ENCODE measurements around the gene MBNL1. TPM values are rescaled to one million over a fixed set of nuclear protein-coding genes. Genes with fewer than 3 reads are reported as not detected.
A peak's percentile ranks its signal among the peaks of the same experiment; 100 is the strongest.

MBNL1 gene
- total RNA-seq, 2 donors from 2014 or later = 299 to 323 TPM

DNA sequence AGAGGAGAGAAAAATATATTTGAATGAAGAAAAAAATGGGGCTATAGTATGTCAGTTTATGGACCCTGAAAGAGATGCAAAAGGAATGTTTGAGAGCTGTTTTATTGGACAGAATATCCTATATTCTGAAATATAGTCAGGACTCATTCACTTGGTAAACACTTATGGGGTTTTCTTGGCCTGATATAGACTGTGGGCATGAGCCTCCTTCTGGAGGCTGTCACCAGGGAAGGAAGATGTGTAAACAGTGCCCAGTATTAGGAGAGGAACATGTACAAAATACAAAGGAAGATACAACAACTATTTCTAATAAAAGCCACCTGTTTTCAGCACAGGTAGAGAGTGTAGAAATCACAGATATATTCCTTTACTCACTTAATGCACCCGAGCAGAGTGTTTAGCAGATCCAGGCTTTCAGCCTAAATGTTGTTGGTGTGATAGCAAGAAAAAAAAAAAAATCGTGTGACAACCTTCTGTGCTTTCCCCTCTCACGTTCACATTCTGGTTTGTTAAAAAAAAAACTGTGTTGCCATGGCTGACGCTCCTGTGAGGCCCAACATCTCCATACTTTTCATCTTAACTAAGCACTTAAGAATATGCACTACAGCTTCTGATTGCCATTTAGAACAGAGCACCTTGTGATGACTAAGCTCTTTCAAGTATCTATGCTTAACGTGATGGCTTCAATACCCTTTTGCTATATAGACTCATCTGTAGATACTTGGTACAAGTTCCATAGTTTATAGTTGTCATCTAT lies 134.1 kb downstream of the MBNL1 start:
- DNase-seq (peak in 1 of 2 donors; percentile 24), ATAC-seq (replicated peaks in 1 of 2) (peak; percentile 89 to 95)
- H3K4me3 Mint-ChIP-seq = peak overlapping the region; percentile 14 to 75
- peak overlapping the region; percentile 97 for H3K27ac Mint-ChIP-seq
- H3K36me3 Mint-ChIP-seq (ENCODE audit: insufficient read depth in 2 of 2) = peaks cover 0 to 13% of the 10 kb centered on the region in 2 donors
- H3K27me3 Mint-ChIP-seq (ENCODE audit: low read depth) = no peaks in the 10 kb centered on the region
- peaks cover 87% of the 10 kb centered on the region for H3K4me1 Mint-ChIP-seq (ENCODE audit: low read depth)
- no peaks in the 10 kb centered on the region for H3K9me3 Mint-ChIP-seq

DNA sequence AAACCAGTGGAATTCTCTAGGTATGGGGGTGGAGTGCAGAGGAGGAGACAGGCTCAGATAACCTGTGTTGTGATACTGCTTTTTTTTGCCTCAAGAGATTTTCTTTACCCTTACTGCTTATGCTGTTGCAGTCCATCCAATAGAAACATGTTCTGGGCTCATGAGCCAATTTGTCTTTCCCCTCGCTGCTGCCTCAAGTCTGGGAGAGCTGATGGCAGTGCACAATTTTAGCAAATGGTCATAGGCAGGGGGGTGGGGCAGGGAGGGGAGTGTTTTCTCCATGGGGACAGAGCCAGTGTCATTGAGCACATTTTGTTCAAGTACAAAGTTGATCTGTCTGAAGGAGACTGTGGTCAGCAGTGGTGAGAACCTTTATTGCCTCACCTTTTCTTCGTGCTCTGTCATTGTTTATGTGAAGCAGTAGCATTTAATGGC lies 134.9 kb downstream of the MBNL1 start:
- Mint-ChIP-seq H3K4me1 (ENCODE audit: low read depth) (peaks cover 85% of the 10 kb centered on the region), H3K27ac (peak overlapping the region; percentile 97), H3K4me3 (peak overlapping the region in 1 of 2 donors; percentile 75), H3K36me3 (ENCODE audit: insufficient read depth in 2 of 2) (peaks cover 0 to 13% of the 10 kb centered on the region in 2 donors), H3K9me3 (no peaks in the 10 kb centered on the region), H3K27me3 (ENCODE audit: low read depth) (no peaks in the 10 kb centered on the region)
- ATAC-seq (replicated peaks in 1 of 2) (no peak), DNase-seq (no peak)

DNA sequence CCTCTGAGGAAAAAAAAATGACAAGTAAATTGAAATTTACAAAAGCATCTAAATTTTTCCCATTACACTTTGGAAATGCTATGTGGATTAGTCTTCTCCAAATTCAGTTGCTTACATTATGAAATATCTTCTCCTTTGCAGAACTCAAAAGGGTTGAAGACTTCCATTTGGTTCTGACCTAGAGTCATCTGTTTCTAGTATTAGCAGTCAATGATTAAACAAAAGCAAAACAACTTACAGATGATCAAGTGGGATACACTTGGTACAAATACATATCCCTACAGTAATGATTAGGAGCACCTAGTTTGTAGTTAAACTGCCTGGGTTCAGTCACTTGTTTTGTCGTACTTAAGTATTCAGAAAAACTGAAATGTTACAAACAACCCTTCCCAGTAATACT lies 136.2 kb downstream of the MBNL1 start:
- H3K4me1 Mint-ChIP-seq (ENCODE audit: low read depth) = peaks cover 75% of the 10 kb centered on the region
- DNase-seq (no peak), ATAC-seq (replicated peaks in 1 of 2) (no peak)
- no peak overlapping the region for H3K27ac Mint-ChIP-seq
- no peaks in the 10 kb centered on the region for H3K27me3 Mint-ChIP-seq (ENCODE audit: low read depth)
- no peak overlapping the region for H3K4me3 Mint-ChIP-seq
- H3K9me3 Mint-ChIP-seq = no peaks in the 10 kb centered on the region
- peaks cover 0 to 9% of the 10 kb centered on the region in 2 donors for H3K36me3 Mint-ChIP-seq (ENCODE audit: insufficient read depth in 2 of 2)

DNA sequence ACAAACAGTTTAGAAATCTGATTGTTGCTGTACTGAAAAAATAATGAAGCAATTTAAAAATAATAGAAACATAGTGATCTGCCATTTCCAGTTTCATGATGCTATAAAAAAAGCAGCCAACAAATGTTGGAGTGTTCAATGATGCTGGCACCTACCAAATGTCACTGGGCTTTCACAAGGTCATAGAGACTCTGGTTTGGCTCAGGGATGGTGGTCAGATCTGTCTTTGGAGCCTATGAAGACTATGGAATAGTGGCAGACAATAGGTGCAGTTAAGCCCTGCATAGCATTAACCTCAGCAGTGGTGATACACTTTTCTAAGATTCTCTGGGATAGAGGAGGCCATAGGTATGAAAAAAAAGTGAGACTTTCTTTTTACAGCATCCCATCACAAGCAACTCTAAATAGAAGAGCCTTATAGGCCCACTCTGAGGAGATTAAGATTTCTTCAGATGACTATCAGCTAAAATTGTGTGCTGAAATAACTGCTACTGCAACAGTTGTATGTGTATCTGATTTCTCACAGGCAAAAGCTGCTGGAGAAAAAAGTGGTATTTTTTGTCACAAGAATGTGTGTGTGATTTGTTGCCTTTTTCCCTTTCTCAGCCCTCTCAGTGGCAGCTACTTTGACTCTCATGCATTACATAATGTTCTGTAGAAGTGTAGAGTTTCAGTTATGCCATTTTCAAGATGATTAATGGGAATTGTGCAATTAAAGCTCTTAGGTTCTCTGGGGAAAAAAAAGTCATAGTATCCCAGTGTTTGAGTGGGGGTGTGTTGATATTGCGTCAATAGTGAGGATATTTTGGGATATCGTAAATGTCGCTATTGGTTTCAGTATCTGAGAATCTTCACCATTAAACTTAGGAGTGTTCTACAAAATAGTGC lies 137.4 kb downstream of the MBNL1 start:
- H3K27ac Mint-ChIP-seq = peak overlapping the region; percentile 4
- peaks cover 75% of the 10 kb centered on the region for H3K4me1 Mint-ChIP-seq (ENCODE audit: low read depth)

DNA sequence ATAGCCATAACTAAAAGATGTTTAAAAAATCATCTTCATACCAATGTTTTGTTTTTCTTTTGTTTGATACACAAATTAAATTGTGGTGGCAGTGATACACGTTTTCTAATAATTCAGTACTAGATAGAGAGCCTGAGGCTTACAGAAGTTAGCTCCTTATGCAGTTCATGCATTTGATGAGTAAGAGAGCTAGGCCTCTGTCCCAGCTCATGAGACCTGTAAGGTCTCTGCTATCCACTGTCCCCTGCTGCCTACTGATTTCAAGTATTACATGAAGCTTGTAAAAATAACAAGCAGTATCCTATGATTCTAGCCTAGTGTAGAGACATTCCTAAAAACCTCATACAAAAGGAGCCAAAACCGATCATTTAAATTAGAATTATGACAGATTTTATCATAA lies 144.5 kb downstream of the MBNL1 start:
- no peak for ATAC-seq (replicated peaks in 1 of 2)
- DNase-seq = no peak
- Mint-ChIP-seq H3K27ac (peak overlapping the region; percentile 80), H3K27me3 (ENCODE audit: low read depth) (no peaks in the 10 kb centered on the region), H3K4me3 (no peak overlapping the region), H3K36me3 (ENCODE audit: insufficient read depth in 2 of 2) (peaks cover 4 to 29% of the 10 kb centered on the region in 2 donors), H3K9me3 (no peaks in the 10 kb centered on the region), H3K4me1 (ENCODE audit: low read depth) (peaks cover 53% of the 10 kb centered on the region)

More for the DNA sequence above, 137.4 kb downstream of the MBNL1 start:
- ATAC-seq (replicated peaks in 1 of 2) (no peak), DNase-seq (no peak)
- Mint-ChIP-seq H3K36me3 (ENCODE audit: insufficient read depth in 2 of 2) (peaks cover 0 to 9% of the 10 kb centered on the region in 2 donors), H3K27me3 (ENCODE audit: low read depth) (no peaks in the 10 kb centered on the region), H3K9me3 (no peaks in the 10 kb centered on the region), H3K4me3 (no peak overlapping the region)

DNA sequence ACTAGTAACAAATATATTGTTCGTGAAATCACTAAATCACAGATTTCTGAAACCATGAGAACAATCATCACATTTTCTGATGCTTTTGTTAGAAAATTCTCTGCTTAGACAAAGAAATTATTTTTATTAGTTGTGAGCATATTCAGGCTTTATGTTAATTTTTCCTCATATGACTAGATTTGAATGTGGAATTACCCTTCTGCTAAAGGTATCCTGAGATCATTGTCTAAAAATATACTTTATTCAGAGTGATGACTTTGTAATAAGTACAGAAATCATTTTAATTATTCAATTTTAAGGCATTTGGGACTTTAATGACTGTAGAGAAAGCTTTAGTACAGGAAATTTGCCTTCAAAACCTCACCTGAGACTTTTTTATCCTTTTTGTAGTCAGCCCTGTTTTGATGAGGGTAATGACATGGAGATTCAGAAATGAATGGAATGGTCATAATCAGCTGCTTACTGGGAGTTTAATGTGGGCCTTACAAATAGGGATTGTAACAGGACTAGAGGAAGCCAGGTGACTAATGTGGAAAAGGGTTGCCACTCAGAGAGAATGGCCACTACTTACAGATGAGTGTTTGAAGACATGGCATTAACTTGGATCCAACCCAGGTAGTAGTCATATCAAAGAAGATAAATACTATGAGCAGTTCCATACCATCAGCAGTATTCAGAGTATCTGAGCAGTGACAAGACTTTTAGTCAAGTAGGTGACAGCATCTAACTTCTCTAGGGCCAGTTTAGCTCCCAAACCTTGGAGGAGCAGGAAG lies 148.3 kb downstream of the MBNL1 start:
- no peak overlapping the region for H3K4me3 Mint-ChIP-seq
- peaks cover 21 to 58% of the 10 kb centered on the region in 2 donors for H3K36me3 Mint-ChIP-seq (ENCODE audit: insufficient read depth in 2 of 2)
- no peak for DNase-seq
- no peaks in the 10 kb centered on the region for H3K27me3 Mint-ChIP-seq (ENCODE audit: low read depth)
- ATAC-seq (replicated peaks in 1 of 2) = peak; percentile 20 to 37
- peaks cover 2 to 7% of the 10 kb centered on the region in 2 donors for H3K9me3 Mint-ChIP-seq
- peak overlapping the region; percentile 81 for H3K27ac Mint-ChIP-seq
- peaks cover 64% of the 10 kb centered on the region for H3K4me1 Mint-ChIP-seq (ENCODE audit: low read depth)

DNA sequence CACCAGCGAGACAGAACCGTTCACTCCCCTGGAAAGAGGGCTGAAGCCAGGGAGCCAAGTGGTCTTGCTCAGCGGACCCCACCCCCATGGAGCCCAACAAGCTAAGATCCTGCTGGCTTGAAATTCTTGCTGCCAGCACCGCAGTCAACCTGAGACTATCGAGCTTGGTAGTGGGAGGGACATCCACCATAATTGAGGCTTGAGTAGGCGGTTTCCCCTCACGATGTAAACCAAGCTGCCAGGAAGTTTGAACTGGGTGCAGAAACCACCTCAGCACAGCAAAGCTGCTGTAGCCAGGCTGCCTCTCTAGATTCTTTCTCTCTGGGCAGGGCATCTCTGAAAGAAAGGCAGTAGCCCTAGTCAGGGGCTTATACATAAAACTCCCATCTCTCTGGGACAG lies 151.0 kb downstream of the MBNL1 start:
- peaks cover 80% of the 10 kb centered on the region for H3K4me1 Mint-ChIP-seq (ENCODE audit: low read depth)
- H3K9me3 Mint-ChIP-seq = peaks cover 11 to 22% of the 10 kb centered on the region in 2 donors
- DNase-seq (peak; percentile 48 to 56), ATAC-seq (replicated peaks in 1 of 2) (peak; percentile 92 to 95)
- peak overlapping the region; percentile 86 for H3K27ac Mint-ChIP-seq
- peak overlapping the region; percentile 14 to 43 for H3K4me3 Mint-ChIP-seq
- H3K27me3 Mint-ChIP-seq (ENCODE audit: low read depth) = no peaks in the 10 kb centered on the region
- peaks cover 33 to 77% of the 10 kb centered on the region in 2 donors for H3K36me3 Mint-ChIP-seq (ENCODE audit: insufficient read depth in 2 of 2)

DNA sequence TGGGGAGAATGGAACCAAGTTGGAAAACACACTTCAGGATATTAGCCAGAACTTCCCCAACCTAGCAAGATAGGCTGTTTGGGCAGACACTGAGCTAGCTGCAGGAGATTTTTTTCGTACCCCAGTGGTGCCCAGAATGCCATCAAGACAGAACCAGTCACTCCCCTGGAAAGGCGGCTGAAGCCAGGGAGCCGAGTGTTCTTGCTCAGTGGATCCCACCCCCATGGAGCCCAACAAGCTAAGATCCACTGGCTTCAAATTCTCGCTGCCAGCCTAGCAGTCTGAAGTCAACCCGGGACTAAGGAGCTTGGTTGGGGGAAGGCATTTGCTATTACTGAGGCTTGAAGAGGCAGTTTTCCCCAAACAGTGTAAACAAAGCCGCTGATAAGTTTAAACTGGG lies 152.4 kb downstream of the MBNL1 start:
- DNase-seq (no peak), ATAC-seq (replicated peaks in 1 of 2) (no peak)
- H3K36me3 Mint-ChIP-seq (ENCODE audit: insufficient read depth in 2 of 2) = peaks cover 35 to 74% of the 10 kb centered on the region in 2 donors
- H3K4me1 Mint-ChIP-seq (ENCODE audit: low read depth) = peaks cover 89% of the 10 kb centered on the region
- H3K9me3 Mint-ChIP-seq = peaks cover 11 to 22% of the 10 kb centered on the region in 2 donors
- peak overlapping the region; percentile 93 for H3K27ac Mint-ChIP-seq
- H3K4me3 Mint-ChIP-seq = peak overlapping the region in 1 of 2 donors; percentile 14
- no peaks in the 10 kb centered on the region for H3K27me3 Mint-ChIP-seq (ENCODE audit: low read depth)

DNA sequence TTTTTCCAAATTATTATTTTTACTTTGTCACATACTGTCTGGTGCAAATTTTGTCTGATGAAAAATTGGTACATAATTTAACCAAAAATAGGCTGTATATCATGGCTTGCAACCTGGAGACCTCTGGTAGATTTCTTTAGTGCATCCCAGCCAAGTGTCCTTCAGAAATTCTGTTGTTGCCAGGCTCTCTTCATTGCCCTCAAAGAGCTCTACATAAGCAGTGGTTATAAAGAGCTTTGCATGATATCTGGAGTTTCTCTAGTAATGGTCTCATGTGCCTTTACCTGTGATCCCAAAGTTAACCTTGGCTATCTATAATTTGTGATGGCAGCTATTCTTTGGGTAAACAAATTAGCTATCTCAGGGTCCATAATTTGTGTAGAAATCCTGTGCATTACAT lies 157.7 kb downstream of the MBNL1 start:
- Mint-ChIP-seq H3K27ac (no peak overlapping the region), H3K4me3 (no peak overlapping the region), H3K27me3 (ENCODE audit: low read depth) (no peaks in the 10 kb centered on the region), H3K36me3 (ENCODE audit: insufficient read depth in 2 of 2) (peaks cover 21 to 38% of the 10 kb centered on the region in 2 donors), H3K4me1 (ENCODE audit: low read depth) (peaks cover 71% of the 10 kb centered on the region), H3K9me3 (peaks cover 9 to 19% of the 10 kb centered on the region in 2 donors)
- ATAC-seq (replicated peaks in 1 of 2) = peak in 1 of 2 donors; percentile 19
- DNase-seq = no peak

DNA sequence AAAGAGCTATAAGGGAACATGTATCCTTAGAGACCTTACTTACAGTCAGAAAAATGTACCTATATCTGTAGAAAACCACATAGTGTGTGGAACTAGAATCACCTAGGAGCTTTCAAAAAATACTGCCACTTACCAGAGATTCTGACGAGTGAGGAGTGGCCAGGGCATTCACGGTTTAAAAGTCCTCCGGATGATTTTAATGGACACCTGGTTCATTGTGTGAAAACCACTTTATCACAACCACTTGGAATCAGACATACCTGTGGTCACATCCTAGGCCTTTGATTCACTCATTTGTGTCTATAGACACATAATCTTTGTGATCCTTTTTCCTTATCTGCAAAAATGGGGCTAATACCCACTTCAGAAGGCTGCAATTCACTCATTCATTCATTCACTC lies 159.8 kb downstream of the MBNL1 start:
- peaks cover 49% of the 10 kb centered on the region for H3K4me1 Mint-ChIP-seq (ENCODE audit: low read depth)
- no peak for ATAC-seq (replicated peaks in 1 of 2)
- H3K27me3 Mint-ChIP-seq (ENCODE audit: low read depth) = no peaks in the 10 kb centered on the region
- no peak for DNase-seq
- H3K36me3 Mint-ChIP-seq (ENCODE audit: insufficient read depth in 2 of 2) = peaks cover 9 to 38% of the 10 kb centered on the region in 2 donors
- peak overlapping the region; percentile 70 for H3K27ac Mint-ChIP-seq
- no peak overlapping the region for H3K4me3 Mint-ChIP-seq
- peaks cover 0 to 1% of the 10 kb centered on the region in 2 donors for H3K9me3 Mint-ChIP-seq

DNA sequence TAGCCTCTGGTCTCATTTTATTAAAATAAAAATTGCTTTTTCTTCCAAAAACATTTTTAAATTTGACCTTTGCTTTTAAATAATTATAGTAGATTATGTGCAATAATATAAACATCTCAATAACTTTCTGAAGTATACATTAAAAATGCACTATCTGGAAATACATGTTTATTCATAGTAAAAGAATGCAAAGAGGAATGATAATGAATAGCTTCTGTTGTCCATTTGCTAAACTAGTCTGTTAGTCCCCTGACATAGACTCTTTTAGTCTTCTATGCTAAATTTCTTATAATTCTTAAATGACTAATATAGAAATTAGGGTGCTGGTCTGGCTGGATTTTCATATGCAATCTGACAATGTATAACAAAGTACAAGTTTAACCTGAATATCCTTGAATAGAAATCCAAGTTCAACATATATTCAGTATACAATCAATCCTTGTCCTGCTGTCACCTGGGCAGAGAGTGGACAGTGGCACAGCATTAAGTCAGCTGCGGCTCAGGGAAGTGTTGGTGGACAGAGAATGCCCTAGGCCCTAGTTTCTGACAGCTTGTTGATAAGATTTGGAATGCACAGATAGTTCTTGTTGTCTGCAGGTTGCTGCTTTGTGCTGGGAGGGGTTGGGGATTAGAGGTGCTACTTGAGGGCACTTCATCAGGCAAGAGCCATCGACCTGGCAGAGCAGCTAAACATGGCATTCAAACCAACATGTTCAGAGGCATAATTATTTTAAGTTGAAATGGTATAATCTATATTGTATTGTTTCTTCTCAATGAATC lies 161.7 kb downstream of the MBNL1 start:
- ATAC-seq (replicated peaks in 1 of 2) = no peak
- DNase-seq = no peak

DNA sequence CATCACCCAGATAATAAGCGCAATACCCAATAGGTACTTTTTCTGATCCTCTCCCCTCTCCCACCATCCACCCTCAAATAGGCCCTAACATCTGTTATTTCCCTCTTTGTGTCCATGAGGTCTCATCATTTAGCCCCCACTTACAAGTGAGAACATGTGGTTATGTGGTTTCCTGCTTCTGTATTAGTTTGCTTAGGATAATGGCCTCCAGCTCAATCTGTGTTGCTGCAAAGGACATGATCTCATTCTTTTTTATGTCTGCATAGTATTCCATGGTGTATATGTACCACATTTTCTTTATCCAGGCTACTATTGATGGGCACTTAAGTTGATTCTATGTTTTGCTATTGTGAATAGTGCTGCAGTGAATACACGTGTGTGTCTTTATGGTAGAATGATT lies 165.4 kb downstream of the MBNL1 start:
- peaks cover 61% of the 10 kb centered on the region for H3K4me1 Mint-ChIP-seq (ENCODE audit: low read depth)
- ATAC-seq (replicated peaks in 1 of 2) (no peak), DNase-seq (no peak)
- no peak overlapping the region for H3K27ac Mint-ChIP-seq
- no peak overlapping the region for H3K4me3 Mint-ChIP-seq
- H3K36me3 Mint-ChIP-seq (ENCODE audit: insufficient read depth in 2 of 2) = peaks cover 14 to 42% of the 10 kb centered on the region in 2 donors
- no peaks in the 10 kb centered on the region for H3K27me3 Mint-ChIP-seq (ENCODE audit: low read depth)
- peaks cover 1 to 4% of the 10 kb centered on the region in 2 donors for H3K9me3 Mint-ChIP-seq

More for the DNA sequence above, 161.7 kb downstream of the MBNL1 start:
- peak overlapping the region; percentile 80 for H3K27ac Mint-ChIP-seq
- H3K4me1 Mint-ChIP-seq (ENCODE audit: low read depth) = peaks cover 46% of the 10 kb centered on the region
- no peaks in the 10 kb centered on the region for H3K27me3 Mint-ChIP-seq (ENCODE audit: low read depth)
- H3K4me3 Mint-ChIP-seq = no peak overlapping the region
- H3K36me3 Mint-ChIP-seq (ENCODE audit: insufficient read depth in 2 of 2) = peaks cover 17 to 43% of the 10 kb centered on the region in 2 donors
- H3K9me3 Mint-ChIP-seq = peaks cover 1 to 4% of the 10 kb centered on the region in 2 donors
